Mucosa of rectum (tissue), 2 donors: ENCODE measurements around the gene YIPF3.

Experiments
- H3K27ac ChIP-seq, 2 donors: one replicate each; pipeline ENCODE4 v1.7.0; 2013; ENCODE audit warnings: inconsistent platforms in 2 of 2, low read depth in 2 of 2, low read length in 2 of 2
- H3K27me3 ChIP-seq, 2 donors: one replicate each; pipeline ENCODE4 v1.7.0; 2013; ENCODE audit warnings: low read length in 2 of 2; ENCODE audit not compliant: control insufficient read depth in 2 of 2, insufficient read depth in 2 of 2
- H3K36me3 ChIP-seq, 2 donors: one replicate each; pipeline ENCODE4 v1.7.0; 2013; ENCODE audit warnings: low read length in 2 of 2; ENCODE audit not compliant: control insufficient read depth in 2 of 2, insufficient read depth in 2 of 2
- H3K4me1 ChIP-seq, 2 donors: one replicate each; pipeline ENCODE4 v1.7.0; 2013; ENCODE audit warnings: low read length in 2 of 2, mild to moderate bottlenecking in 1 of 2; ENCODE audit not compliant: control insufficient read depth in 2 of 2, insufficient read depth in 2 of 2
- H3K4me3 ChIP-seq, 2 donors: one replicate each; pipeline ENCODE4 v1.7.0; 2013; ENCODE audit warnings: low read length in 2 of 2
- H3K9ac ChIP-seq, 2 donors: one replicate each; pipeline ENCODE4 v1.7.0; 2013; ENCODE audit warnings: low read length in 2 of 2, low read depth in 1 of 2, mild to moderate bottlenecking in 1 of 2
- H3K9me3 ChIP-seq, 2 donors: one replicate each; pipeline ENCODE4 v1.7.0; 2013; ENCODE audit warnings: low read length in 2 of 2; ENCODE audit not compliant: control insufficient read depth in 2 of 2
- donor health status: healthy.
- donor health status: Normal muscosa, but diverticular disease.

Gene YIPF3

DNA sequence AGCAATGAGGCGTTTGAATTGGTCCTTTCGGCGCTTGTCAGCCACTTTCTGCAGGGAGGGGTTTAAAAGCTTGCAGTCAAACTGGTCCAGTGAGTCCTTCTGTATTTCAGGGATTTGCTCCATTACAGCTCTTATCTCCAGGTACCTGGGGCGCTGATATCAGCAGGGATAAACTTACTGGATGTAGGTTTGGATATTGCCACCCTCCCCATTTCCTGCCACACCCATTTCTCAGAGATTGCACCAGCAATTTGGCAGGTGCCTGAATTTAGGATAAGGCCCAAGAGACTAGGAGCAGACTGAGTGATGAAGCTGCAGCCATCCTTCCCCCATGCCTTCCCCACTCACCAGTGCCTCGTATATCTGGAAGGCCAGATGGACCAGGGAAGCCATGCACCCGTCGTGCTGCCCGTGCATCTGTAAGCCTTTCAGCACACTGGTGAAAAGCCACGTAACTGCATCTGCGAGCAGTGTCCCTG lies 7.8 kb upstream of the YIPF3 start:
- Histone ChIP-seq H3K9ac (no peak overlapping the region), H3K27me3 (no peaks in the 10 kb centered on the region), H3K36me3 (peaks cover 69 to 82% of the 10 kb centered on the region in 2 donors), H3K4me3 (no peak overlapping the region), H3K9me3 (no peaks in the 10 kb centered on the region), H3K27ac (no peak overlapping the region), H3K4me1 (no peaks in the 10 kb centered on the region)

DNA sequence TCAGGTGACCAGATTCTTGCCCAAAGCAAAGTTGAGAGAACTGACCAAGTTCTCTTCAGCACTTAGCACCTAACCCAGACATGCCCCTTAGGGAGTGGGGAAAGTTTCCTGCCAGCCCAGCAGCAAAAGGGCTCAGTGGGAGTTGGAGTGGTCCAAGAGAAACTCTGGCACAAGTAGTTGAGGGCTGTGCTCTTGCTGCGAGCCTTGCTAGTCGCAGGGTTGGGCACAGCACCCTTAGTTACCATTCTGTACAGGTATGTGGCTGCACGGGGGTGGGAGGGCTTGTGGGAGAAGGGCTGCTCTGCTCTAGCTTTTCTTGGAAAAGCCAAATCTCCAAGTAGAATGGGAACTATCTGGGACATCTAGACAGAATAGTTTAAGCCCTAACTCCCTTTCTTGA lies 6.6 kb upstream of the YIPF3 start:
- no peak overlapping the region for H3K4me3 ChIP-seq
- H3K36me3 ChIP-seq, result peaks cover 68 to 78% of the 10 kb centered on the region in 2 donors
- peaks cover 2 to 3% of the 10 kb centered on the region in 2 donors for H3K4me1 ChIP-seq
- no peak overlapping the region for H3K27ac ChIP-seq
- H3K9me3 ChIP-seq, result no peaks in the 10 kb centered on the region
- H3K9ac ChIP-seq, result no peak overlapping the region
- H3K27me3 ChIP-seq, result no peaks in the 10 kb centered on the region

DNA sequence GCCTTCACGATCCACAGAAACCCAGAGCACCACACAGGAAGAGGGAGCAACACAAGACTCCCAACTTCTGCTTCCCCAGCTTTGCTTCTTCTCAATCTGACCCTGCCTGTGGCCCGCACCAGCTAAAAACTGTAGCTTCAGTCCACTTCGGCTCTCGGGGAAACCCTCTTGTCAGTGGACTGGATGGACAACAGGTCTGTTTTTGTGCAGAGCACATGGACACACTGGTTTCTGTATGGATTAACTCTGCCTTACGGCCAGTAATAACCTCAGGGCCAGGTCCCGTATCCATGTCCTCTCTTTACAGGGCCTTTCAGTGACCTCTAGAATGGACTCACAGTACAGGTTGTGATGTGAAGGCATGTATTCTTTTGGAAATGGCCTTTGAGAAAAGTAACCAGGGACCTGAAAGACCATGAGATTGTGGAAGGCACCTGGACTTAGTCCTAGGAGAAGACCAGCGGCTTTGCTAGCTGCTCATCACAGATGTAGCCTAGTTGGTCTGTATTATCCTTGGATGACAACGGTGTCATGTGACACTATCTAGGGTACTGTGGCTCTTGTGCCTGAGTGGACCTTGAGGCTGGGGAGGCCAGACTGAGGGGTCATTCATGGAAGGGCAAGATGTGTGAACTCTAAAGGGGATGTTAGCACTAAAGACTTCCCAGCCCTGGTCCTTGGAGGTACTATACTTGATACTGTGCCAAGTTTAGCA lies 6.0 kb upstream of the YIPF3 start:
- no peak overlapping the region for H3K9ac ChIP-seq
- no peak overlapping the region for H3K27ac ChIP-seq
- peaks cover 6 to 9% of the 10 kb centered on the region in 2 donors for H3K4me1 ChIP-seq
- H3K4me3 ChIP-seq, result no peak overlapping the region
- H3K9me3 ChIP-seq, result no peaks in the 10 kb centered on the region
- peaks cover 64 to 73% of the 10 kb centered on the region in 2 donors for H3K36me3 ChIP-seq
- H3K27me3 ChIP-seq, result no peaks in the 10 kb centered on the region

DNA sequence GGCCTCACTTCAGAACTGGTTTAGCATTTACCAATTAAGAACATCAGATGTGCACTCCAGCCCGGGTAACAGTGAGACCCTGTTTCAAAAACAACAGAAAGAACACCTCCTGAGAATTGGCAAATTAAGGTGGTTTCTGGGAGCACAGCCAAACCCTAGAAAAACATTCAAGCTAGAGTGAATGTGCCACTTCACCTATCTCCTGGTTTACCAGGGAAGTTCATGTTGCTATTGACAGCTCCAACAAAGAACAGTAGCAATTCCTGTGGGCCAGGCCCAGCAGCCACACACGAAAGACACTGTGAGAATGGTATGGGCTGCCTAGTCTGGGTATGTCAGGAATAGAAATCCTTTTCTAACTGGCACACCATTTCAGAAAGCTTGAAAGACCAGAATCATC lies 5.1 kb upstream of the YIPF3 start:
- H3K9me3 ChIP-seq, result no peaks in the 10 kb centered on the region
- no peak overlapping the region for H3K27ac ChIP-seq
- no peak overlapping the region for H3K4me3 ChIP-seq
- H3K27me3 ChIP-seq, result no peaks in the 10 kb centered on the region
- H3K36me3 ChIP-seq, result peaks cover 62 to 68% of the 10 kb centered on the region in 2 donors
- peaks cover 8 to 12% of the 10 kb centered on the region in 2 donors for H3K4me1 ChIP-seq
- no peak overlapping the region for H3K9ac ChIP-seq

DNA sequence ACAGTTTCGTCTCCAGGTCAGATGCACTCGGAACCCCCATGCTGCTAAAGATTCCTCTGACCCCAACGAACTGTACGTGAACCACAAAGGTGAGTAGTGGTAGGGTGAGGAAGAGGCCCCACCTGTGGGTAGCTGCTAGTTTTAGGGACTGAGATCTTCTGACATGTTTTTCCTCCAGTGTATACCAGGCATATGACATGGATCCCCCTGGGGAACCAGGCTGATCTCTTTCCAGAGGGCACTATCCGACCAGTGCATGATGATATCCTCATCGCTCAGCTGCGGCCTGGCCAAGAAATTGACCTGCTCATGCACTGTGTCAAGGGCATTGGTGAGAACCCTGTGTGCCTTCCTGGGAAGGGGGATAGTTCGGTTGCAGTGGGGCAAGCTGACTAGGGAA lies 3.4 kb upstream of the YIPF3 start:
- Histone ChIP-seq H3K27me3 (no peaks in the 10 kb centered on the region), H3K9me3 (no peaks in the 10 kb centered on the region), H3K36me3 (peaks cover 56 to 62% of the 10 kb centered on the region in 2 donors), H3K9ac (no peak overlapping the region), H3K4me3 (no peak overlapping the region), H3K4me1 (peaks cover 20 to 22% of the 10 kb centered on the region in 2 donors), H3K27ac (no peak overlapping the region)

DNA sequence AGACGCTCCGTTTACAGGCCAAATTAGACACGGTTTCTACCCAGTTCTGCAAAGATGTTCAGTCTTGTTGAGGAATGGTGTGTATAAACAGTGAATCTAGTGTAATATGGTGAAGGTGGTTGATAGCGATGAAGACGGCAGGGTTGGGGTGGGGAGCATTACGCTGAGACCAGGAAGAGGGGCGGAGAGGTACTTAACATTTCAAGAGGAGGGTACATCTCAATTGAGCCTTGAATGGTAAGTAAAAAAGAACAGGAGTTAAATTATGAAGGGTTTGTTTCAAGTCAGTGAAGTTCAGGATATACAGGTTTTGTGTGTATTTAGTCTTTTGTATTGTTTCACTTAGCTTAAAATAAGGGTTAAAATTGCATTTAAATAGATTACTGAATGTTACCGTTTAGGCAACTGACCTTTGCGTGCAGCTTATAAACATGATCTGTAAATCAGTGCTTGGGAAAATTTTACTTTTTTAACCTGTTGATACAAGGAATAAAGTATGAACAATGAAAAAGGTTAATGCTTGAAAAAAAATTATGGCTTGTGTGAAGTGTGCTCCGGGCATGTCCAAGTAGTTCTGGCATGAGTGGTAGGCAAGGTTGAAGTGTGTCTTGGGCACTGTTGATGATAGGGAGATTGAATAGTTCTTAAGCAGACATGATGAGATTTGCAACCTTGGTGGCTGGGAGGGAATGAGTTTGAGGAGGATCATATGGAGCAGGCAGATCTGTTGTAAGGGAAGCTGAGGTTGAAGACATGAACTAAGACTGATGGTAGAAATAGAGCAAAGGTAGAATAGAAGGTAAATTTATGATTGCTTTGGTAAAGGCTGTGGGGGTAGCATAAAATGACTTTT lies 1.0 kb upstream of the YIPF3 start:
- Histone ChIP-seq H3K27me3 (no peaks in the 10 kb centered on the region), H3K36me3 (peaks cover 50 to 62% of the 10 kb centered on the region in 2 donors), H3K4me3 (peak overlapping the region; percentile 86 to 97), H3K4me1 (peaks cover 21 to 23% of the 10 kb centered on the region in 2 donors), H3K9ac (peak overlapping the region; percentile 85 to 94), H3K9me3 (no peaks in the 10 kb centered on the region), H3K27ac (peak overlapping the region in 1 of 2 donors; percentile 20)

DNA sequence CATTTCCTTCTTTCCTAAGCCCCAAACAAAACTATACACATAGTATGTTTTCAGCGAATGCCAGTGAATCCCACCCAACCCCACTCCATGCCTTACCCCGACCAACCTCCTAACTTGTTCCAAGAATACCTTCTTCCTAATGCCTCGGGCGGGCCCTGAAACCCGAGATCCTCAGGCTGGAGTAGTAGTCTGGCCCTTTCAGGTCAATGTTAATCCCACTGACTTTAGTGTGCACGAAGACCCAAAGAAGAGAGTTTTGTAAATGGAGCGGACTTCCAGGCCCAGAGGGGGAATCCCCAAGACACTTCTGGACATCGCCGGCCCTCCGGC lies 394 bp downstream of the YIPF3 start:
- no peaks in the 10 kb centered on the region for H3K27me3 ChIP-seq
- no peaks in the 10 kb centered on the region for H3K9me3 ChIP-seq
- H3K4me1 ChIP-seq, result peaks cover 22 to 23% of the 10 kb centered on the region in 2 donors
- H3K36me3 ChIP-seq, result peaks cover 53 to 62% of the 10 kb centered on the region in 2 donors
- H3K4me3 ChIP-seq, result peak overlapping the region; percentile 86 to 97
- H3K27ac ChIP-seq, result peak overlapping the region; percentile 85 to 88
- H3K9ac ChIP-seq, result peak overlapping the region; percentile 85 to 94

DNA sequence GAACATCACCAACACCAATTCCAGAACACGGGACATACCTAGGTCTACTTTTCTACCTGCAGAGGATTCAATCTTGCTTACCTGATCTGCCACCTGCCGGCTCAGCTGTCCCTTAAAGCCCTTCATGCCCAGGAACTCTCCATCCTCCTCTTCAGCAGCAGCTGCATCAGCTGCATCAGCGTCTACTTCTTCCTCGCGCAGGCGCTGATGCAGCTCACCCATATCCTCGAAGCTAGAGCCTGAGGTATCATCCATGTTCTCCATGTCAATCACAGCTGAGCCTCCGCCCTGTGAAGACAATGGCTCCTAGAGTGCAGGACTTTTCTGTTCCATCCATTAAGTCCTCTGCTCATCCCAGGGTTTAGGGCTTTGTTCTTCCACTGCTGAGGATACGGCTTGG lies 918 bp downstream of the YIPF3 start:
- peaks cover 26 to 27% of the 10 kb centered on the region in 2 donors for H3K4me1 ChIP-seq
- H3K9ac ChIP-seq, result peak overlapping the region; percentile 85 to 94
- H3K27me3 ChIP-seq, result no peaks in the 10 kb centered on the region
- H3K36me3 ChIP-seq, result peaks cover 48 to 60% of the 10 kb centered on the region in 2 donors
- no peaks in the 10 kb centered on the region for H3K9me3 ChIP-seq
- peak overlapping the region; percentile 86 to 97 for H3K4me3 ChIP-seq
- H3K27ac ChIP-seq, result no peak overlapping the region

DNA sequence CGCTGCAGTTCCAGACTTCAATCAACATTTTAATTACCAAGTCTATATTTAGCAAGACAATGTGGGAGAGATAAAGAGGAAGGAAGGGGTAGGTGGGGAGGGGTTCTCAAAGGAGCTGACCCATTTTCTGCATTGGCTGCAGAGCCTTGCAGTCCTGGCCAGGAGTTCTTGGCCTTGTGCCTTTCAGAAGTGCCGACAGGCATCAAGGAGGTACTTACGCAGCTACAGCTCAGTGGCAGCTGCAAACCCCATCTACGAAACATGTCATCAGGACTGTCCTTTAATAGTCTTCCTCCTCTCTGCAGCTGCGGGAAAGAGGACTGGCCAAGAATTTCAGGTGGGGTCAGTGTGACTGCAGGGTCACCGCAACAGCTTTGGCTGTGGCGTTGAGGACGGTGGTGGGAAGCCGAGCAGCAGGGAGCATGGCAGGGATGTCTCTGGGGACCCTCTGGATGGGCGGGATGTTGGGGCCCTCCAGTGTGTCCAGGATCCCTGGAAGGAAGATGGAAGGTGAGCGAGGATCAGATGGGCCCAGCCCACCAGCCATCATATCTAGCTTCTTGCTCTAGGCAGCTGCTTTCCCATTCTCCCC lies 4.8 kb downstream of the YIPF3 start:
- Histone ChIP-seq H3K4me3 (no peak overlapping the region), H3K27ac (no peak overlapping the region), H3K36me3 (peaks cover 32 to 43% of the 10 kb centered on the region in 2 donors), H3K4me1 (peaks cover 29 to 30% of the 10 kb centered on the region in 2 donors), H3K9ac (no peak overlapping the region), H3K9me3 (no peaks in the 10 kb centered on the region), H3K27me3 (peaks cover 8% of the 10 kb centered on the region in 2 donors)

DNA sequence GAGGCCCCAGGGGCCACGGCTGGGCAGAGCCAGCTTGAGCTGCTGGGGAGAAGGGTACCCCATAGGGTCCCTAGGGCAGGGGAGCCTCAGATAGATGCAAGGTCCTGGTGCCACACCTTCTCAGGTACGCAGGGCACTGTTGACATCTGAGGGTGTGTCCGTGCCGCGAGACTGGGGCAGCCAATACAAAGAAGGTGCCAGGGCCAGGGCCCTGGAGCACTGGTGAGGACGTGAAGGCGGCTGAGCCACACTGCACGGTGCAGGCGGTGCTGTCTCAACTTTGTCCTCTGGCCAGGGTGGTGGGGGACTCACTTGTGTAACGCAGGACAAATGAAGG lies 5.9 kb downstream of the YIPF3 start:
- Histone ChIP-seq H3K27ac (peak overlapping the region; percentile 75 to 89), H3K36me3 (peaks cover 32 to 45% of the 10 kb centered on the region in 2 donors), H3K27me3 (peaks cover 8% of the 10 kb centered on the region in 2 donors), H3K9ac (peak overlapping the region; percentile 6 to 44), H3K9me3 (no peaks in the 10 kb centered on the region), H3K4me1 (peaks cover 25 to 28% of the 10 kb centered on the region in 2 donors), H3K4me3 (peak overlapping the region; percentile 60 to 75)
